H1 (cell line): ENCODE measurements around the gene MPHOSPH8. TPM values are rescaled to one million over a fixed set of nuclear protein-coding genes. Genes with fewer than 3 reads are reported as not detected.

Experiments
- ASH2L ChIP-seq: fragments of 200-600, 300-600 bp; sonication (generic); IDR thresholded peaks from one replicate; pipeline ENCODE4 v1.7.1; 2017; ENCODE audit warnings: low read length
- EZH2 ChIP-seq: fragments of 200-600 bp; sonication (generic); IDR thresholded peaks from 2 replicates; pipeline ENCODE4 v1.7.1; 2012; ENCODE audit warnings: low read depth, mild to moderate bottlenecking, moderate library complexity, low read length, inconsistent platforms; ENCODE audit not compliant: severe bottlenecking
- NANOG ChIP-seq: IDR thresholded peaks from 2 replicates; pipeline ENCODE4 v1.6.1; 2011; ENCODE audit warnings: low read length, low read depth, mild to moderate bottlenecking, inconsistent platforms; ENCODE audit not compliant: insufficient read depth, poor library complexity, severe bottlenecking
- SAP30 ChIP-seq: fragments of 300-600 bp; sonication (generic); IDR thresholded peaks from 2 replicates; pipeline ENCODE4 v1.7.1; 2012; ENCODE audit warnings: low read length, moderate library complexity, mild to moderate bottlenecking, inconsistent platforms; ENCODE audit not compliant: insufficient read depth, insufficient replicate concordance
- polyA plus RNA-seq, 7 experiments: library from polyadenylated mRNA; depleted of rRNA in 3 of 7; stranded (reverse) in 5 of 7; unstranded in 2 of 7; fragments of >200 nt in 5 of 7; fragments of 200-250 nt in 2 of 7; gene quantifications; 1 replicate in 5 of 7; 2 replicates in 1 of 7; 4 replicates in 1 of 7; pipeline versions ENCODE4 v1.2.1 to v1.2.3, GENCODE V29; 2011 to 2013; ENCODE audit warnings: missing spikeins in 2 of 7, mixed read lengths in 2 of 7
- total RNA-seq: library from RNA; stranded (reverse); fragmentation: NEBNext Ultra II Directional; extraction: Animal tissue kit (Norgen Biotek cat#: 25700); gene quantifications from 2 replicates; pipeline ENCODE4 v1.2.1, GENCODE V29; 2021

Gene MPHOSPH8
- total and polyA plus RNA-seq, 2 of the 8 experiments (the other 6 are each of a cell fraction or from before 2014, with no cell fraction given), result 8.3 to 20.5 TPM

- TF ChIP-seq NANOG, result no peak
- no peak for TF ChIP-seq SAP30
- TF ChIP-seq EZH2, result no peak
- TF ChIP-seq ASH2L, result no peak
- TF ChIP-seq, all 59 proteins: peak for 0
Observed at GRCh38 chr13:19713186-19713965, 79.9 kb downstream of the MPHOSPH8 start (continued).
